ENCODE measurements around the gene CABLES1. TPM values are rescaled to one million over a fixed set of nuclear protein-coding genes. Genes with fewer than 3 reads are reported as not detected.

Gene CABLES1
- polyA plus RNA-seq, 1 donor (not counting 4 experiments of a cell fraction or from before 2014, with no cell fraction given): 1.00 TPM

DNA sequence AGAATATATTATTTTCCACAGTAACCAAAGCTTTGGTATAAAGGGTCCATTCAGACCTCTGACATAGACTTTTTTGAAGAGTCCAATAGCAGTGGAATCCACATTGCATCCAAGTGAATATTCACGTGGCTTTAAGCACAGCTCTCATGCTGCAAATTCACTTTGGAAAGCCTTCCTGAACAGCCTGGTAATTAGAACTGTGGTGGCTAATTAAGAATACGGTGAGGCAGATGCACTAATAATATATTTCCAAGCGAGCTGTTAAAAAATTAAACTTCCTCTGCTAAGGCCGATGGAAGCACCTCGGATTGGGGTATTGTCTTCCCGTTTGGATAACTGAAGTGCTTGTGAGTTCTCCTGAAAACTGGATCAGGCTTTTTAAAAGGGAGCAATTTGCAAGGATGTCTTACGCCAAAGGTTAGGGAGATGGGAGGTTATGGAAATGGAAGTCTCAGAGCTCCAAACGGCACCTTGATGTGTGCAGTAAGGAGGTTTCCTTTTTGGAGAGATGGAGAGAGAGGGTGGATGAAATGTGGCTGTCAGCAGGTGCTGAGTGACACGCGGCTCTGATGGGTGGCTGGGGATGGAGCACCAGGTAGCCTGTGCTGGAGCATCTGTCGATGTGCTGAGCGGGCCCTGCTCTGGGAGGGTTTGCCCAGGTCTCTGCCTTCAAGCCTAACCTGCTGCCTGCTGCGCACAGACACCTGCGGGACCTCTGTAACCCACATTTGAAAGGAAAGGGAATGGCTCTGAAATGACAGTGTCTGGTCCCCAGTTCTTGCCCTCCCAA is 37.5 kb downstream of the CABLES1 start:
- H4K20me1 ChIP-seq (ENCODE audit: control insufficient read depth, extremely low read depth, insufficient read depth, low read length): no peaks in the 10 kb centered on the region

DNA sequence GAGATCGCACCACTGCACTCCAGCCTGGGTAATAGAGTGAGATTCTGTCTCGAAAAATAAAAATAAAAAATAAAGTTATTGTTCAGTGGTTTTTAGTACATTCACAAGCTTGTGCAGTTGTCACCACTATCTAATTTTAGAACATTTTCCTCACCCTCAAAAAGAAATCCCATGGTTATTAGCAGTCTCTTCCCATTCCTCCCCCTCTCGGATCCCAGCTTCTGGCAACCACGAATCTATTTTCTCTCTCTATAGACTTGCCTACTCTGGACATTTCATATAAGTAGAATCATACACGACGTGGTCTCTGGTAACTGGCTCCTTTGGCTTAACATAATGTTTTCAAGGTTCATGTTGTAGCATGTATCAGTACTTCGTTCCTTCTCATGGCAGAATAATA is 38.6 kb downstream of the CABLES1 start:
- no peak overlapping the region for H3K4me3 ChIP-seq (ENCODE audit: control insufficient read depth in 2 of 3, extremely low read depth in 1 of 3, insufficient read depth in 2 of 3, low read depth in 1 of 3, low read length in 3 of 3)
- dilution Hi-C loops (cut with MboI; ENCODE audit: extremely low pct_ligation_motif_present, low sequenced_read_pairs): no loop called here
- H3K36me3 ChIP-seq (ENCODE audit: control insufficient read depth in 2 of 2, extremely low read depth in 1 of 2, insufficient read depth in 2 of 2, low read length in 2 of 2): no peaks in the 10 kb centered on the region
- H3K9ac ChIP-seq (ENCODE audit: control insufficient read depth, extremely low read depth, insufficient read depth, low read length): no peak overlapping the region
- H3K4me2 ChIP-seq (ENCODE audit: control insufficient read depth, extremely low read depth, insufficient read depth, low read depth, low read length): no peak overlapping the region
- no peaks in the 10 kb centered on the region for H3K79me2 ChIP-seq (ENCODE audit: control insufficient read depth, insufficient read depth, low read length)
- peaks cover 3% of the 10 kb centered on the region for H3K4me1 ChIP-seq (ENCODE audit: control insufficient read depth, extremely low read depth, insufficient read depth, low read length)
- no peaks in the 10 kb centered on the region for H4K20me1 ChIP-seq (ENCODE audit: control insufficient read depth, extremely low read depth, insufficient read depth, low read length)
- FAIRE-seq (no peak), DNase-seq (ENCODE audit: low read depth, low spot score) (no peak)
- H3K27me3 ChIP-seq (ENCODE audit: control insufficient read depth, extremely low read depth, insufficient read depth, low read length): no peaks in the 10 kb centered on the region
- TF ChIP-seq, protein P1, sequence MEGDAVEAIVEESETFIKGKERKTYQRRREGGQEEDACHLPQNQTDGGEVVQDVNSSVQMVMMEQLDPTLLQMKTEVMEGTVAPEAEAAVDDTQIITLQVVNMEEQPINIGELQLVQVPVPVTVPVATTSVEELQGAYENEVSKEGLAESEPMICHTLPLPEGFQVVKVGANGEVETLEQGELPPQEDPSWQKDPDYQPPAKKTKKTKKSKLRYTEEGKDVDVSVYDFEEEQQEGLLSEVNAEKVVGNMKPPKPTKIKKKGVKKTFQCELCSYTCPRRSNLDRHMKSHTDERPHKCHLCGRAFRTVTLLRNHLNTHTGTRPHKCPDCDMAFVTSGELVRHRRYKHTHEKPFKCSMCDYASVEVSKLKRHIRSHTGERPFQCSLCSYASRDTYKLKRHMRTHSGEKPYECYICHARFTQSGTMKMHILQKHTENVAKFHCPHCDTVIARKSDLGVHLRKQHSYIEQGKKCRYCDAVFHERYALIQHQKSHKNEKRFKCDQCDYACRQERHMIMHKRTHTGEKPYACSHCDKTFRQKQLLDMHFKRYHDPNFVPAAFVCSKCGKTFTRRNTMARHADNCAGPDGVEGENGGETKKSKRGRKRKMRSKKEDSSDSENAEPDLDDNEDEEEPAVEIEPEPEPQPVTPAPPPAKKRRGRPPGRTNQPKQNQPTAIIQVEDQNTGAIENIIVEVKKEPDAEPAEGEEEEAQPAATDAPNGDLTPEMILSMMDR (optimal IDR thresholded peaks at IDR 0.05 in 1 of 3, IDR thresholded peaks at IDR 0.05 in 1 of 3, conservative IDR thresholded peaks at IDR 0.05 in 1 of 3; ENCODE audit: extremely low read depth in 1 of 3, insufficient read depth in 2 of 3, low read length in 3 of 3): no peak
- TF ChIP-seq EZH2 (IDR thresholded peaks at IDR 0.05; ENCODE audit: low read length): no peak
- H3K9me1 ChIP-seq (ENCODE audit: control insufficient read depth, extremely low read depth, insufficient read depth, low read length): no peaks in the 10 kb centered on the region
- H2AFZ ChIP-seq (ENCODE audit: control insufficient read depth, low read length): no peak overlapping the region
- no peak overlapping the region for H3K27ac ChIP-seq (ENCODE audit: control insufficient read depth, insufficient read depth, low read length)
- H3K9me3 ChIP-seq (ENCODE audit: control insufficient read depth, low read depth, low read length): no peaks in the 10 kb centered on the region

More for the DNA sequence above, 37.5 kb downstream of the CABLES1 start:
- H3K9ac ChIP-seq (ENCODE audit: control insufficient read depth, extremely low read depth, insufficient read depth, low read length): no peak overlapping the region
- no peak overlapping the region for H3K4me3 ChIP-seq (ENCODE audit: control insufficient read depth in 2 of 3, extremely low read depth in 1 of 3, insufficient read depth in 2 of 3, low read depth in 1 of 3, low read length in 3 of 3)
- FAIRE-seq: no peak
- no peaks in the 10 kb centered on the region for H3K9me3 ChIP-seq (ENCODE audit: control insufficient read depth, low read depth, low read length)
- no peaks in the 10 kb centered on the region for H3K36me3 ChIP-seq (ENCODE audit: control insufficient read depth in 2 of 2, extremely low read depth in 1 of 2, insufficient read depth in 2 of 2, low read length in 2 of 2)
- H3K4me1 ChIP-seq (ENCODE audit: control insufficient read depth, extremely low read depth, insufficient read depth, low read length): peaks cover 3% of the 10 kb centered on the region
- H3K9me1 ChIP-seq (ENCODE audit: control insufficient read depth, extremely low read depth, insufficient read depth, low read length): no peaks in the 10 kb centered on the region
- TF ChIP-seq, protein P1 (optimal IDR thresholded peaks at IDR 0.05 in 1 of 3, IDR thresholded peaks at IDR 0.05 in 1 of 3, conservative IDR thresholded peaks at IDR 0.05 in 1 of 3; ENCODE audit: extremely low read depth in 1 of 3, insufficient read depth in 2 of 3, low read length in 3 of 3): no peak
- no peak for TF ChIP-seq EZH2 (IDR thresholded peaks at IDR 0.05; ENCODE audit: low read length)
- H3K27ac ChIP-seq (ENCODE audit: control insufficient read depth, insufficient read depth, low read length): no peak overlapping the region
- H2AFZ ChIP-seq (ENCODE audit: control insufficient read depth, low read length): no peak overlapping the region
- no peaks in the 10 kb centered on the region for H3K79me2 ChIP-seq (ENCODE audit: control insufficient read depth, insufficient read depth, low read length)
- no peak for DNase-seq (ENCODE audit: low read depth, low spot score)
- no peak overlapping the region for H3K4me2 ChIP-seq (ENCODE audit: control insufficient read depth, extremely low read depth, insufficient read depth, low read depth, low read length)
- dilution Hi-C loops (cut with MboI; ENCODE audit: extremely low pct_ligation_motif_present, low sequenced_read_pairs): no loop called here
- no peaks in the 10 kb centered on the region for H3K27me3 ChIP-seq (ENCODE audit: control insufficient read depth, extremely low read depth, insufficient read depth, low read length)

All from keratinocyte (primary cell).